AG10803 (cell line): ENCODE measurements around the gene TTC21B.

Source experiments
- DNase-seq: peaks from one replicate; pipeline ENCODE4 v3.0.0; 2010; ENCODE audit warnings: low read depth
- H3K4me3 ChIP-seq: 2 replicates; pipeline ENCODE4 v1.5.1; 2011; ENCODE audit warnings: mild to moderate bottlenecking, low read length, control low read depth
- TF ChIP-seq, protein P1 (sequence below): conservative IDR thresholded peaks from 2 replicates; pipeline ENCODE4 v1.5.1; 2011; ENCODE audit warnings: mild to moderate bottlenecking, low read length, control low read depth, inconsistent platforms

The TTC21B gene

DNA sequence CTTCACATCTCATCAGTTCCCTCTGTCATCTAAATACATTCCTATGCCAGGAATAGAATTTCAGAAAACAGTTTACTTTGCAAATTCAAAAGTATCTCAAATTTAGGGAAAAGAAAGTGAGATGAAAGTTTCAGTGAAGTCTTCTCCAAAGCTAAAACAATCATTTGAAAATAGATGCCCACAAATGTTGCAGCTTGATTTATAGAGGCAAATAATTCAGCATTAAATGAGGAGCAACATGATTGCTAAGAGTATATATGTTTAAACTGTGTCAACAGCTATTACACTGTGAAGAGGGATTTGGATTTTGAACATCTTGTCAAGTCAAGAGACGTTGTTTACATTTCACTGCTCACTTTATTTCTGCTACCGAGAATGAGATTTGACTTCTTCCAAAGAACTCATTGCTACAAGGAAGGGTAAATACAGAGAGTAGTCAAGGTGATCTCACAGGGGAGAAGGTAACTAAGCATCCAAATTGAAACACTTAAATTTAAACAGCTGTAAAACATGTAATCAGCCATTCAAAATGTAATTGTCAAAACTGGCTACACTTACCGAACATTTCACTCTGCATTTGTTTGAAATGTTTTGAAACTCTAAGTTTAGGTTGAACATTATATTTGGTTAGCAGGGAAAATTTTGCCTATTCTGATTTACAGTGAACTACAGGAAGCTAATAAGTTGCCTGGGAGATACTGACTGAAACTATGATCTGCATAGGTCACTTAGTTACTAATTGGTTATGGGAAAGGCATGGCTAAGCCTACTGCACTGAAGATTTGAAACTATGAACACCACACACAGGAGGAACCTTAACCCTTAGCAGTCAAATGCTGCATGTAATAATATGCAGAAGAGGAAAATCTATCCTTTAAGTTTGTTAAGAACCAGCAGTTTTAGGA is 126.3 kb downstream of the TTC21B start:
- no peak for DNase-seq

DNA sequence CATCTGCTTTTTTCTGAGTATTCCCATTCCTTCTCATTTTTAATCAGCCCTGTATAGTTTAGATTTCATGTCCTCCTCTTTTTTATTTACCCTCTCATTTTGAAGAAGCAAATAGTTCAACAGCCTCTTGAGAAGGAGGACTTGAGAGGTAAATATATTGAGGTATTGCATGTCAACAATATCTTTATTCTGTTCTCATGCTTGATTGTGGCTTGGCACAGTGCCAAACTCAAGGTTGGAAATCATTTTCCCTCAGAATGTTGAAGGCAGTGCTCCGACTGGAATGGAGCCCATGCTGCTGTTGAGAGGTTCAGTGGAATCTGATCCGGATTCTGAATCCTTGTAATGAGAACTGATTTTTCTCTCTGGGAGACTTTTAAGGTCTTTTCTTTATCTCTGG is 128.5 kb downstream of the TTC21B start:
- H3K4me3 ChIP-seq: no peak overlapping the region
- peak; percentile 11 for DNase-seq
- TF ChIP-seq, protein P1, sequence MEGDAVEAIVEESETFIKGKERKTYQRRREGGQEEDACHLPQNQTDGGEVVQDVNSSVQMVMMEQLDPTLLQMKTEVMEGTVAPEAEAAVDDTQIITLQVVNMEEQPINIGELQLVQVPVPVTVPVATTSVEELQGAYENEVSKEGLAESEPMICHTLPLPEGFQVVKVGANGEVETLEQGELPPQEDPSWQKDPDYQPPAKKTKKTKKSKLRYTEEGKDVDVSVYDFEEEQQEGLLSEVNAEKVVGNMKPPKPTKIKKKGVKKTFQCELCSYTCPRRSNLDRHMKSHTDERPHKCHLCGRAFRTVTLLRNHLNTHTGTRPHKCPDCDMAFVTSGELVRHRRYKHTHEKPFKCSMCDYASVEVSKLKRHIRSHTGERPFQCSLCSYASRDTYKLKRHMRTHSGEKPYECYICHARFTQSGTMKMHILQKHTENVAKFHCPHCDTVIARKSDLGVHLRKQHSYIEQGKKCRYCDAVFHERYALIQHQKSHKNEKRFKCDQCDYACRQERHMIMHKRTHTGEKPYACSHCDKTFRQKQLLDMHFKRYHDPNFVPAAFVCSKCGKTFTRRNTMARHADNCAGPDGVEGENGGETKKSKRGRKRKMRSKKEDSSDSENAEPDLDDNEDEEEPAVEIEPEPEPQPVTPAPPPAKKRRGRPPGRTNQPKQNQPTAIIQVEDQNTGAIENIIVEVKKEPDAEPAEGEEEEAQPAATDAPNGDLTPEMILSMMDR: no peak

More for the DNA sequence above, 126.3 kb downstream of the TTC21B start:
- TF ChIP-seq, protein P1: no peak
- no peak overlapping the region for H3K4me3 ChIP-seq
